Measurements from ENCODE around the gene COASY. TPM values are rescaled to one million over a fixed set of nuclear protein-coding genes. Genes with fewer than 3 reads are reported as not detected.
"Not testable (repeated sequence)": the region's sequence is repeated elsewhere in the genome, so short reads cannot be mapped to it uniquely, and the experiment has no call there.

Gene COASY
- total RNA-seq, 1 experiment from 2014 or later = 71.5 TPM

DNA sequence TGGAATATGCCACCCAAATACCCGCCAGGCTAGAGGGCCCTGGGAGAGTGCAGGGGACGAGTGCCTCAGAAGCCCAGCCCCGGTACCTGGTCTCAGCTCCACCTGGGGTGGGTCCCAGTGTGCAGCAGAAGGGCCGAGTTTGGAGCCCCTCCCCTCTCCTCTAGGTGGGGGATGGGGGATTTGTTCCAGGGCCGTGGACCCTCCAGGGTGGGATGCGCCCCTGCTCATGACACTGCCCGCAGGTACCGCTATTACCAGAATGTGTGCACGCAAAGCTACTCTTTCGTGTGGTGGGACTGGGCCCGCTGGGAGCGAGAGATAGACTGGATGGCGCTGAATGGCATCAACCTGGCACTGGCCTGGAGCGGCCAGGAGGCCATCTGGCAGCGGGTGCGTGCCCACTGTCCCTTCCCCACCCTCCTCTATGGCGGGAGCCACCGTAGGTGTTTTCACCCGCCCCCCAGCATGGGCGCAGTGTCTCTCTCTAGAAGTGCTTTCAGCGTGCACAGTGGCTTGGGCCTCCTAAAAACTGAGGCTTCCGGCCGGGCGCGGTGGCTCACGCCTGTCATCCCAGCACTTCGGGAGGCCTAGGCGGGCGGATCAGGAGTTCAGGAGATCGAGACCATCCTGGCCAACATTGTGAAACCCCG is 24.7 kb upstream of the COASY start:
- Histone ChIP-seq H3K36me3 (ENCODE audit: insufficient read depth, low read length, poor library complexity, severe bottlenecking) (no peaks in the 10 kb centered on the region), H3K27ac (ENCODE audit: low read depth, low read length, poor library complexity, severe bottlenecking) (peak overlapping the region; percentile 30), H3K9me3 (ENCODE audit: low read depth, low read length, poor library complexity, severe bottlenecking) (no peaks in the 10 kb centered on the region), H3K4me3 (ENCODE audit: low read depth, low read length, poor library complexity, severe bottlenecking) (peak overlapping the region; percentile 53), H3K4me1 (ENCODE audit: insufficient read depth, low read length, poor library complexity, severe bottlenecking) (no peaks in the 10 kb centered on the region), H3K27me3 (replicated peaks; ENCODE audit: insufficient read depth, low read depth, low read length, poor library complexity) (no peaks in the 10 kb centered on the region)
- no peak for TF ChIP-seq EZH2 (IDR thresholded peaks at IDR 0.05; ENCODE audit: borderline replicate concordance, low read depth, low read length, poor library complexity, severe bottlenecking)
- TF ChIP-seq, protein P1, sequence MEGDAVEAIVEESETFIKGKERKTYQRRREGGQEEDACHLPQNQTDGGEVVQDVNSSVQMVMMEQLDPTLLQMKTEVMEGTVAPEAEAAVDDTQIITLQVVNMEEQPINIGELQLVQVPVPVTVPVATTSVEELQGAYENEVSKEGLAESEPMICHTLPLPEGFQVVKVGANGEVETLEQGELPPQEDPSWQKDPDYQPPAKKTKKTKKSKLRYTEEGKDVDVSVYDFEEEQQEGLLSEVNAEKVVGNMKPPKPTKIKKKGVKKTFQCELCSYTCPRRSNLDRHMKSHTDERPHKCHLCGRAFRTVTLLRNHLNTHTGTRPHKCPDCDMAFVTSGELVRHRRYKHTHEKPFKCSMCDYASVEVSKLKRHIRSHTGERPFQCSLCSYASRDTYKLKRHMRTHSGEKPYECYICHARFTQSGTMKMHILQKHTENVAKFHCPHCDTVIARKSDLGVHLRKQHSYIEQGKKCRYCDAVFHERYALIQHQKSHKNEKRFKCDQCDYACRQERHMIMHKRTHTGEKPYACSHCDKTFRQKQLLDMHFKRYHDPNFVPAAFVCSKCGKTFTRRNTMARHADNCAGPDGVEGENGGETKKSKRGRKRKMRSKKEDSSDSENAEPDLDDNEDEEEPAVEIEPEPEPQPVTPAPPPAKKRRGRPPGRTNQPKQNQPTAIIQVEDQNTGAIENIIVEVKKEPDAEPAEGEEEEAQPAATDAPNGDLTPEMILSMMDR (conservative IDR thresholded peaks at IDR 0.05; ENCODE audit: low read depth, low read length) = no peak
- ChIA-PET POLR2A (ENCODE audit: low non-redundant PET) (no interaction called here), CTCF (no interaction called here)
- no TSS peak for BruUV-seq (replicated peaks)
- intact Hi-C loops (cut with micrococcal nuclease; ENCODE audit: unreplicated experiment) = no loop called here
- DNase-seq (ENCODE audit: low spot score) = no peak

DNA sequence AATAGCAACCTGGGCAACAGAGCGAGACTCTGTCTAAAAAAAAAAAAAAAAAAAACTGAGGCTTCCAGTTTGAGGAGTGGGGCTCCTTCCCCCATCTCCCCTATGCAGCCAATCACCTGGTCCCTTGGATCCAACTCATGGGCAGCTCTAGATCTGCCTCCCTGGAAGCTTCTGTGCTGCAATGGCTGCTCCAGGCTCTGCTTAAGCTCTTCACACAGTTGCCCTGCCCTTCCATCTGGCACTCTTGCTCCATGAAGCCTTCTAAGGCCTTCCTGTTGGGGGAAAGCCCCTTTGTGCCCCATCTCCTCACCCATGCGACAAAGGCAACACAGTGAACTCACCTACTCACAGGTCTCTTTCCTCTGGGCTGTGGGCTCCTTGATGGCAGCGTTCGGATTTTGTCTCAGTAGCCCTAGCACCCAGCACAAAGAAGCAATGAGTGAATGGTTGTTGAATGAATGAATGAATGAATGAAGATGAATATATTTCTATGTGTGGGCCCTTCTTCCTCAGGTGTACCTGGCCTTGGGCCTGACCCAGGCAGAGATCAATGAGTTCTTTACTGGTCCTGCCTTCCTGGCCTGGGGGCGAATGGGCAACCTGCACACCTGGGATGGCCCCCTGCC is 24.0 kb upstream of the COASY start:
- Histone ChIP-seq H3K4me3 (ENCODE audit: low read depth, low read length, poor library complexity, severe bottlenecking) (no peak overlapping the region), H3K27ac (ENCODE audit: low read depth, low read length, poor library complexity, severe bottlenecking) (no peak overlapping the region)
- TSS peak; percentile 43 for BruUV-seq (replicated peaks)

DNA sequence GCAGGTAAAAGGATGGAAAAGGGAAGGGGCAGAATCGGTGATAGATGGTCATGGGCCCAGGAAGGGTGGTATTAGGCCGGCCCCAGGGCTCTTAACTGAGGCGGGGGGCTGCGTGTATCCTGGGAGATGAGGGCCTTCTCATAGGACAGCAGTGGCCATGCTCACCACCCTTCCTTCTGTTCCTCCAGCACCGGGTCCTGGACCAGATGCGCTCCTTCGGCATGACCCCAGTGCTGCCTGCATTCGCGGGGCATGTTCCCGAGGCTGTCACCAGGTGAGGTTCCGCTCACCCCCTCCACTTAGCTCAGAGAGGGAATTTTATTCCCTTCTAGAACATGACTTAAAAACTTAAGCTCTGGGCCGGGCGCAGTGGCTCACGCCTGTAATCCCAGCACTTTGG is 23.5 kb upstream of the COASY start:
- Histone ChIP-seq H3K4me3 (ENCODE audit: low read depth, low read length, poor library complexity, severe bottlenecking) (no peak overlapping the region), H3K4me1 (ENCODE audit: insufficient read depth, low read length, poor library complexity, severe bottlenecking) (no peaks in the 10 kb centered on the region), H3K27me3 (replicated peaks; ENCODE audit: insufficient read depth, low read depth, low read length, poor library complexity) (no peaks in the 10 kb centered on the region), H3K9me3 (ENCODE audit: low read depth, low read length, poor library complexity, severe bottlenecking) (no peaks in the 10 kb centered on the region), H3K36me3 (ENCODE audit: insufficient read depth, low read length, poor library complexity, severe bottlenecking) (no peaks in the 10 kb centered on the region), H3K27ac (ENCODE audit: low read depth, low read length, poor library complexity, severe bottlenecking) (no peak overlapping the region)
- intact Hi-C loops (cut with micrococcal nuclease; ENCODE audit: unreplicated experiment) = no loop called here
- ChIA-PET CTCF (no interaction called here), POLR2A (ENCODE audit: low non-redundant PET) (no interaction called here)
- TF ChIP-seq EZH2 (IDR thresholded peaks at IDR 0.05; ENCODE audit: borderline replicate concordance, low read depth, low read length, poor library complexity, severe bottlenecking) = no peak
- TF ChIP-seq, protein P1 (conservative IDR thresholded peaks at IDR 0.05; ENCODE audit: low read depth, low read length) = no peak
- DNase-seq (ENCODE audit: low spot score) = no peak
- BruUV-seq (replicated peaks) = no TSS peak

More for the DNA sequence above, 24.0 kb upstream of the COASY start:
- Histone ChIP-seq H3K36me3 (ENCODE audit: insufficient read depth, low read length, poor library complexity, severe bottlenecking) (no peaks in the 10 kb centered on the region), H3K27me3 (replicated peaks; ENCODE audit: insufficient read depth, low read depth, low read length, poor library complexity) (no peaks in the 10 kb centered on the region), H3K9me3 (ENCODE audit: low read depth, low read length, poor library complexity, severe bottlenecking) (no peaks in the 10 kb centered on the region), H3K4me1 (ENCODE audit: insufficient read depth, low read length, poor library complexity, severe bottlenecking) (no peaks in the 10 kb centered on the region)
- no peak for DNase-seq (ENCODE audit: low spot score)
- intact Hi-C loops (cut with micrococcal nuclease; ENCODE audit: unreplicated experiment) = no loop called here
- TF ChIP-seq EZH2 (IDR thresholded peaks at IDR 0.05; ENCODE audit: borderline replicate concordance, low read depth, low read length, poor library complexity, severe bottlenecking) = no peak
- TF ChIP-seq, protein P1 (conservative IDR thresholded peaks at IDR 0.05; ENCODE audit: low read depth, low read length) = no peak
- ChIA-PET CTCF (no interaction called here), POLR2A (ENCODE audit: low non-redundant PET) (no interaction called here)

DNA sequence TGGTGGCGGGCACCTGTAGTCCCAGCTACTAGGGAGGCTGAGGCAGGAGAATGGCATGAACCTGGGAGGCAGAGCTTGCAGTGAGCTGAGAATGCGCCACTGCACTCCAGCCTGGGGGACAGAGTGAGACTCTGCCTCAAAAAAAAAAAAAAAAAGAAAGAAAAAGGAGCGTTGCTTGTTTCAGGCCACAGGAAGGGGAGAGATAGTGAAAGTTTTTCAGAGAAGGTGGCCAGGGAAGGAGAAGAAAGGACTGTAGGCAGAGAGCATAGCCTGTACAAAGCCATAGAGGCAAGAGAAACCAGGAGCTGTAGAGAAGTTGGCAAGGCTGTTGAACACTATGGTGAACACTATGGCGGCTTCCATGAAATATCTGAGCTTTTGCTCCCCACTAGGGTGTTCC is 21.4 kb upstream of the COASY start:
- H3K4me1 ChIP-seq (ENCODE audit: insufficient read depth, low read length, poor library complexity, severe bottlenecking); DNase-seq (ENCODE audit: low spot score); CTCF ChIA-PET; H3K27me3 ChIP-seq (replicated peaks; ENCODE audit: insufficient read depth, low read depth, low read length, poor library complexity); H3K36me3 ChIP-seq (ENCODE audit: insufficient read depth, low read length, poor library complexity, severe bottlenecking); H3K9me3 ChIP-seq (ENCODE audit: low read depth, low read length, poor library complexity, severe bottlenecking); H3K4me3 ChIP-seq (ENCODE audit: low read depth, low read length, poor library complexity, severe bottlenecking); H3K27ac ChIP-seq (ENCODE audit: low read depth, low read length, poor library complexity, severe bottlenecking); BruUV-seq (replicated peaks); intact Hi-C loops (cut with micrococcal nuclease; ENCODE audit: unreplicated experiment): not testable (repeated sequence)
- POLR2A ChIA-PET (ENCODE audit: low non-redundant PET) = interaction anchor here (0.5 kb wide), 1 partner anchor 20 kb away, joined by 4 read pairs; no protein-coding TSS in a partner anchor
